Astrocyte of the spinal cord (primary cell): Measurements from ENCODE around the gene CXCL12.

Source experiments
- DNase-seq: peaks from one replicate; pipeline ENCODE4 v3.0.0; 2011; ENCODE audit warnings: low read depth, low spot score
- H3K4me3 ChIP-seq: 2 replicates; pipeline ENCODE4 v1.5.1; 2011; ENCODE audit warnings: low read depth, mild to moderate bottlenecking, low read length, moderate library complexity
- in situ Hi-C: cut with HindIII; loops from 2 replicates; pipeline ENCODE4 v1.10.0; 2017; ENCODE audit warnings: low sequenced_read_pairs
- TF ChIP-seq, protein P1 (sequence below): IDR thresholded peaks from 2 replicates; pipeline ENCODE4 v1.5.1; 2012; ENCODE audit warnings: low read depth, mild to moderate bottlenecking, low read length, inconsistent platforms

CXCL12 gene

DNA sequence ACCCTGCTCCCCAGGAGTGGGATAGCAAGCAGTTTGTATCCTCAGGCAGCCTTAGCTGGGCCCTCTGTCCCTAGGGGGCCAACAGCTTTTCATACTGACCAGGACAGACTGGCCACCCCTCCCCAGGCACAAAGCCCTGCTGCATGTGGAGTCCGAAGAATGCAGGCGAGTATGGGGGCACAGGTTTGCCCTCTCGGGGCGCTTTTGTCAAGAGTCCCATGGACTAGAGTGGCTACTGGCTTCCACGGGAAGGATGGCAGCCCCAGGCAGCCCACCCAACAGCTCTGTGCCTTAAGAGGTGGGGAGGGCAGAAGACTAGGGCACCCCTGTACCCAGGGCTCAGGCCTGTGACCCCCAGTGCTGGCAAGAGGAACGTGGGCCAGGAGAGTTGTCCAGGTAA lies 10.7 kb downstream of the CXCL12 start:
- TF ChIP-seq, protein P1, sequence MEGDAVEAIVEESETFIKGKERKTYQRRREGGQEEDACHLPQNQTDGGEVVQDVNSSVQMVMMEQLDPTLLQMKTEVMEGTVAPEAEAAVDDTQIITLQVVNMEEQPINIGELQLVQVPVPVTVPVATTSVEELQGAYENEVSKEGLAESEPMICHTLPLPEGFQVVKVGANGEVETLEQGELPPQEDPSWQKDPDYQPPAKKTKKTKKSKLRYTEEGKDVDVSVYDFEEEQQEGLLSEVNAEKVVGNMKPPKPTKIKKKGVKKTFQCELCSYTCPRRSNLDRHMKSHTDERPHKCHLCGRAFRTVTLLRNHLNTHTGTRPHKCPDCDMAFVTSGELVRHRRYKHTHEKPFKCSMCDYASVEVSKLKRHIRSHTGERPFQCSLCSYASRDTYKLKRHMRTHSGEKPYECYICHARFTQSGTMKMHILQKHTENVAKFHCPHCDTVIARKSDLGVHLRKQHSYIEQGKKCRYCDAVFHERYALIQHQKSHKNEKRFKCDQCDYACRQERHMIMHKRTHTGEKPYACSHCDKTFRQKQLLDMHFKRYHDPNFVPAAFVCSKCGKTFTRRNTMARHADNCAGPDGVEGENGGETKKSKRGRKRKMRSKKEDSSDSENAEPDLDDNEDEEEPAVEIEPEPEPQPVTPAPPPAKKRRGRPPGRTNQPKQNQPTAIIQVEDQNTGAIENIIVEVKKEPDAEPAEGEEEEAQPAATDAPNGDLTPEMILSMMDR = no peak
- H3K4me3 ChIP-seq = no peak overlapping the region
- DNase-seq = no peak
- in situ Hi-C loops = no loop called here

GRCh38 chr10:44373341-44373995 lies 11.4 kb downstream of the CXCL12 start:
- H3K4me3 ChIP-seq = no peak overlapping the region
- TF ChIP-seq, protein P1 = no peak
- no peak for DNase-seq
- in situ Hi-C loops = no loop called here

- no peak for DNase-seq
- in situ Hi-C loops = no loop called here
- TF ChIP-seq, protein P1 = no peak
- H3K4me3 ChIP-seq = no peak overlapping the region
Observed at GRCh38 chr10:44372181-44372580, 12.7 kb downstream of the CXCL12 start.

- DNase-seq = no peak
- in situ Hi-C loops = no loop called here
- TF ChIP-seq, protein P1 = no peak
- H3K4me3 ChIP-seq = no peak overlapping the region
Observed at GRCh38 chr10:44370731-44371248, 14.1 kb downstream of the CXCL12 start.

DNA sequence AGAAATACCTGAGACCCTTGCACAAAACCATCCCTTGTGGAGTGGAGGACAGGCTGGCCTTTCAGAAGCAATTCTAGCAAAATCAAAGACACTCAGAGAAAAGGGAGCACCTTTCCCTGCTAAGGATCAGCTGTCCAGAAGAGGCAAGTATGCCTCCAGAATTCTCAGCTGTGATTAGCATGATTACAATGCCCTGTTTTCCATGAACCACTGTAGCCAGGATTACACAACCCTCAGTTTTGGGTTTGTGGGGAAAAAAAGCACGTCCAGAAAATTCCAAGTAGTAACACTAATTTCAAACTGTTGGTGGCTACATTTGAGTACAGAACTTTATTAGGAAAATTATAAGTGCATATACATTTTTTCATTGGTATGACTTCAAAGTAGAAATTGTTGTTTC lies 15.0 kb downstream of the CXCL12 start:
- TF ChIP-seq, protein P1 = no peak
- no peak overlapping the region for H3K4me3 ChIP-seq
- in situ Hi-C loops = no loop called here
- DNase-seq = no peak

- no peak for DNase-seq
- in situ Hi-C loops = no loop called here
Observed at GRCh38 chr10:44369296-44369695, 15.6 kb downstream of the CXCL12 start.

More at GRCh38 chr10:44369296-44369695, 15.6 kb downstream of the CXCL12 start:
- TF ChIP-seq, protein P1 = no peak
- H3K4me3 ChIP-seq = no peak overlapping the region
